ENCODE data around the gene EMILIN2.

Gene EMILIN2

DNA sequence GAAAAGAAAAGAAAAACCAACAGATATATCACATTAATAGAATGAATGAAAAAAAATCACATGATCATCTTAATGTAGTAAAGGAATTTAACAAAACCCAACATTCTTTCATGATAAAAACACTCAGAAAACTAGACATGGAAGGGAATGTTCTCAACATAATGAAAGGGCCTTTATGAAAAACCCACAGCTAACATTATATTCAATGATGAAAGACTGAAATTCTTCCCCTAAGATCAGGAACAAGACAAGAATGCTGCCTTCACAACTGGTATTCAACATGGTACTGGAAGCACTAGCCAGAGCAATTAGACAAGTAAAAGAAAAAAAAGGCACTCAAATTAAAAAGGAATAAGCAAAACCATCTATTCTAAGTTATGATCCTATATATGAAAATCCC lies 28.5 kb upstream of the EMILIN2 start:
- no peak for DNase-seq (ENCODE audit: extremely low read depth, low read depth)
- TF ChIP-seq, protein P1, sequence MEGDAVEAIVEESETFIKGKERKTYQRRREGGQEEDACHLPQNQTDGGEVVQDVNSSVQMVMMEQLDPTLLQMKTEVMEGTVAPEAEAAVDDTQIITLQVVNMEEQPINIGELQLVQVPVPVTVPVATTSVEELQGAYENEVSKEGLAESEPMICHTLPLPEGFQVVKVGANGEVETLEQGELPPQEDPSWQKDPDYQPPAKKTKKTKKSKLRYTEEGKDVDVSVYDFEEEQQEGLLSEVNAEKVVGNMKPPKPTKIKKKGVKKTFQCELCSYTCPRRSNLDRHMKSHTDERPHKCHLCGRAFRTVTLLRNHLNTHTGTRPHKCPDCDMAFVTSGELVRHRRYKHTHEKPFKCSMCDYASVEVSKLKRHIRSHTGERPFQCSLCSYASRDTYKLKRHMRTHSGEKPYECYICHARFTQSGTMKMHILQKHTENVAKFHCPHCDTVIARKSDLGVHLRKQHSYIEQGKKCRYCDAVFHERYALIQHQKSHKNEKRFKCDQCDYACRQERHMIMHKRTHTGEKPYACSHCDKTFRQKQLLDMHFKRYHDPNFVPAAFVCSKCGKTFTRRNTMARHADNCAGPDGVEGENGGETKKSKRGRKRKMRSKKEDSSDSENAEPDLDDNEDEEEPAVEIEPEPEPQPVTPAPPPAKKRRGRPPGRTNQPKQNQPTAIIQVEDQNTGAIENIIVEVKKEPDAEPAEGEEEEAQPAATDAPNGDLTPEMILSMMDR (IDR thresholded peaks at IDR 0.05; ENCODE audit: low read depth, low read length) = no peak

DNA sequence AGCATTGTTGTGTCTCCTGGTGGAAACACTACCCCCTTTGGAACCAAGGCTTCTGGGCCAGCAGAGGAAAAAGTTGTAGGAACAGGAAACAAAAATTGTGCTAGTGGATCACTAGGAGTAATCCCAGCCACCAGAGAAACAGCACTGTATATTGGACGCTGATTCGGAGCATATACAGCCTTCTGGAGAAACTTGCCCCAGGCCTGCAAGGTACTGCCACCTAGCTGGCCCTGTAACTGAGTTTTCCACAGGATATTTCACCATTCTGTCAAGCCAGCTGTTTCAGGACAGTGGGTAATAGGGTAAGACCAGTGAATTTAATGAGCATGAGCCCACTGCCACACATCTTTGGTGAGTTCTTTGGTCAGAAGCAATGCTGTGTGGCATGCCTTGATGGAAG lies 25.1 kb upstream of the EMILIN2 start:
- no peak for DNase-seq (ENCODE audit: extremely low read depth, low read depth)
- TF ChIP-seq, protein P1 (IDR thresholded peaks at IDR 0.05; ENCODE audit: low read depth, low read length) = no peak

DNA sequence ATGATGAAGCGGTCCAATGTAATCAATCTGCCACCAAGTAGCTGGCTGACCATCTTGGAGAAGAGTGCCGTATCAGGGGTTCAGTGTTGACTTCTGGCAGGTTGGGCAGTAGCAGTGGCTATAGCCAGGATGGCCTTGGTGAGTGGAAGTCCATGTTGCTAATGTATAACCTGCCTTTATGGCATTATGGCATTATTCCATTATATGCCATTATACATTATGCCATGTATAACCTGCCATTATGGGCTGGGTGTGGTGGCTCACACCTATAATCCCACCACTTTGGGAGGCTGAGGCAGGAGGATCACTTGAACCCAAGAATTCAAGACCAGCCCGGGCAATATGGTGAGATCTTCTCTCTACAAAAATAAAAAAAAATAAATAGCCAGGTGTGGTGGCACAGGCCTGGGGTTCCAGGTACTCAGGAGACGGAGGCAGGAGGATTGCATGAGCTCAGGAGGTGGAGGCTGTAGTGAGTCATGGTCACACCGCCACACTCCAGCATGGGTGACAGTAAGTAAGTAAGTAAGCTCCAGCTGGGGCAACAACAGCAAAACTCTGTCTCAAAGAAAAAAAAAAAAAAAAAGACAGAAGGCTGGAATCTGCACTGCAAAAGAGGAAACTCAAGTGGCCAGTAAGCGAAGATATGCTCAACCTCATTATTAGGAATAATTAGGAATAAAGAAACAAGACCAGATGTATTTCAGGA lies 24.4 kb upstream of the EMILIN2 start:
- TF ChIP-seq, protein P1 (IDR thresholded peaks at IDR 0.05; ENCODE audit: low read depth, low read length) = no peak
- no peak for DNase-seq (ENCODE audit: extremely low read depth, low read depth)

DNA sequence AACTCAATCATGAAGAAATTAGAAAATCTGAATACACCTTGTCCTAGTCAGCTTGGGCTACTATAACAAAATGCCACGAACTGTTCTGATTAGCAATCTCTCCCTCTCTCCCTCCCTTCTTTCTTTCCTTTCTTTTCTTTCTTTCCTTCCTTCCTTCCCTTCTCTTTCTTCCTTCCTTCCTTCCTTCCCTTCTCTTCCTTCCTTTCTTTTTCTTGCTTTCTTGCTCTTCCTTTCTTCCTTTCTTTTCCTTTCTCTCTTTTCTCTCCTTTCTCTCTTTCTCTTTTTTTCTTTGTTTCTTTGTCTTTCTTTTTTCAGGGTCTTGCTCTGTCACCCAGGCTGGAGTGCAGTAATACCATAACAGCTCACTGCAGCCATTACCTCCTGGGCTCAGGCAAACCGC lies 23.6 kb upstream of the EMILIN2 start:
- DNase-seq (ENCODE audit: extremely low read depth, low read depth) = no peak
- TF ChIP-seq, protein P1 (IDR thresholded peaks at IDR 0.05; ENCODE audit: low read depth, low read length) = no peak

DNA sequence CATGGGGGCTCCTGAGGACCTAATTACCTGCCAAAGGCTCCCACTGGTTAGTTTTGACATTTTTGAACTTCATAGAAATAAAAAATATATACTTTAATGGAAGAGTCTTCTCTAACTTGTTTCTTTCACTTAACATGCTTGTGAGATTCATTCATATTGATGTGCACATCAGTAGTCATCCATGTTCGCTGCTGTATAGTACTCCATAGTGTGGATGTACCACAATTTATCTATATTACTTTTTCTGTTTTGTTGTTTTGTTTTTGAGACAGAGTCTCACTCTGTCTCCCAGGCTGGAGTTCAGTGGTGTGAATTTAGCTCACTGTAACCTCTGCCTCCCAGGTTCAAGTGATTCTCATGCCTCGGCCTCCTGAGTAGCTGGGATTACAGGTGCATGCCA lies 22.8 kb upstream of the EMILIN2 start:
- TF ChIP-seq, protein P1 (IDR thresholded peaks at IDR 0.05; ENCODE audit: low read depth, low read length) = no peak
- no peak for DNase-seq (ENCODE audit: extremely low read depth, low read depth)

DNA sequence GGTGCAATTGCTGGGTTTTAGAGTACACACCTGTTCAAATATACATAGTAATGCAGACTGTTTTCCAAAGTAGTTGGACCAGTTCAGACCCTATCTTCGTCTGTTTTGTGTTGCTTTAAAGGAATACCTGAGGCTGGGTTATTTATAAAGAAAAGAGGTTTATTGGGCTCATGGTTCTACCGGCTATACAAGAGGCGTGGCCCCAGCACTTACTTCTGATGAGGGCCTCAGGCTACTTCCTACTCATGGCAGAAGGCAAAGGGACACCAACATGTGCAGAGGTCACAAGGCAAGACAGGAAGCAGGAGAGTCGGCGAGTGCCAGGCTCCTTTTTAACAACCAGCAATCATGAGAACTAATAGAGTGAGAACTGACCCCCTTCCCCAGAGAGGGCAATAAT lies 21.9 kb upstream of the EMILIN2 start:
- DNase-seq (ENCODE audit: extremely low read depth, low read depth) = no peak
- TF ChIP-seq, protein P1 (IDR thresholded peaks at IDR 0.05; ENCODE audit: low read depth, low read length) = no peak

DNA sequence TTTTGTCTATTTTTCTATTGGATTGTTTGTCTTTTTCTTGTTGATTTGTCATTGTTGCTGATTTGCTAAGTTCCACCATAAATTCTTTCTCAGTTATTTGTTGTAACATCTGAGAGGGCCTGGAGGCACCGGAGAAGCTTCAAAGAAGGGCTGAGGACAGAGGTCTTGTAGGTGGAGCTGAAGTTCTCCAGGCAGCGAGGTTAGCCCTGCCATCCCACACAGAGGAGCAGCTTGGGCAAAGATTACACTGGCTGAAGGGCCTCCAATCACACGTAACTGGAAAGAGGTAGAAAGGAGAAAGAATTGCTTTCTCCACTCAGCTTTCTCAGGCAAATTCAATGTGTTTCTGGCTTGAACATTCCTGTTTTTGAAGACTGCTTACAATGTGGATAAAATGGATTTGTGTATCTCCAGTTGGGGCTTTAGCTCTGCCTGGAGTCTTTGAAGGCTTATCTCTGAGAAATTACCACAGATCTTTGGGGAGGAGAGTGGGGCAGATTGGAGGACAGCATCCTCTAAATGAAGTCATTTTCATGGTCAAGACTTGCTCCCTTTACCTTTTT lies 21.1 kb upstream of the EMILIN2 start:
- TF ChIP-seq, protein P1 (IDR thresholded peaks at IDR 0.05; ENCODE audit: low read depth, low read length) = no peak

More for the DNA sequence above, 21.1 kb upstream of the EMILIN2 start:
- DNase-seq (ENCODE audit: extremely low read depth, low read depth) = no peak

Data from AG09319 (cell line).